Neural crest cell (in vitro differentiated cells): ENCODE data around the gene HOXA4. TPM values are rescaled to one million over a fixed set of nuclear protein-coding genes. Genes with fewer than 3 reads are reported as not detected.

Experiments
- DNase-seq: peaks from one replicate; pipeline ENCODE4 v3.0.0; 2021; ENCODE audit warnings: low read depth, mixed read lengths, low spot score
- H3K27ac Mint-ChIP-seq: one replicate; pipeline ENCODE4 v1.8.0; 2021; ENCODE audit warnings: mild to moderate bottlenecking, mixed read lengths; ENCODE audit not compliant: unreplicated experiment
- H3K27me3 Mint-ChIP-seq: 2 replicates; pipeline ENCODE4 v1.8.0; 2021; ENCODE audit warnings: low read depth, mild to moderate bottlenecking, mixed read lengths
- H3K36me3 Mint-ChIP-seq: 2 replicates; pipeline ENCODE4 v1.8.0; 2021; ENCODE audit warnings: low read depth, mild to moderate bottlenecking, mixed read lengths
- H3K4me1 Mint-ChIP-seq: 2 replicates; pipeline ENCODE4 v1.8.0; 2021; ENCODE audit warnings: mixed read lengths
- H3K4me3 Mint-ChIP-seq: one replicate; pipeline ENCODE4 v1.8.0; 2021; ENCODE audit warnings: mild to moderate bottlenecking, mixed read lengths
- H3K9me3 Mint-ChIP-seq: 2 replicates; pipeline ENCODE4 v1.8.0; 2021; ENCODE audit warnings: mixed read lengths
- total RNA-seq: library from RNA; stranded (reverse); gene quantifications from 2 replicates; pipeline ENCODE4 v1.2.1, GENCODE V29; 2021
- TF ChIP-seq, protein P1 (sequence below): fragments of 200-600 bp; sonication (generic); conservative IDR thresholded peaks from 2 replicates; pipeline ENCODE4 v1.5.0; 2021; ENCODE audit warnings: antibody characterized with exemption, mild to moderate bottlenecking

HOXA4 gene
- total RNA-seq, 1 donor from 2014 or later = 0.68 TPM

DNA sequence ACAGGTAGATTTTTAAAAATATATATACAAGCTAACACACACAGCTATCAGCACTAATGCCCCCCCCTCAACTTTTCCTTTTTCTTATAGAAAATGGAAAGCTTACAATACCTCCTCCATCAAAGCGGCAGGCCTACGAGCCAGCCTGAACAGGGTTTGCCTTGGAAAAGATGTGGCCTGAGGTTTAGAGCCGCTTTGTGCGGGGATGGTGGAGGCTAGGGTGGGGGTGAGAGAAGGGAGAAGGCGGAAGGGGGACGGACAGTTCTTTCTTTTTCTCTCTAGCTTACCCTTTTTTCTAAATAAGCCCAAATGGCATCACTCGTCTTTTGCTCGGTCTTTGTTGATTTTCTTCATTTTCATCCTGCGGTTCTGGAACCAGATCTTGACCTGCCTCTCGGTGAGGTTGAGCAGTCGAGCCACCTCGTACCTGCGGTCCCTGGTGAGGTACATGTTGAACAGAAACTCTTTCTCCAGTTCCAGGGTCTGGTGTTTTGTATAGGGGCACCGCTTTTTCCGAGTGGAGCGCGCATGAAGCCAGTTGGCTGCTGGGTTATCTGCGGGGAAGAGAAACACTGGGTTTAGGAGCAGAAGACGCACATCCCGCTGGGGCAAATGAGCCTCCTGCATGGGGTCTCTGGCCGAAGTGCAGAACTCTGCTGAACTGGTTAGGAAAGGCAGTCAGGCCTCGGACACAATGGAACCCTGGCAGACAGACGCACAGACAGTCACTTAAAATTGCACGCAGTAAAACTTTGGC lies 32.9 kb upstream of the HOXA4 start:
- DNase-seq = no peak
- peak overlapping the region; percentile 54 for H3K27ac Mint-ChIP-seq
- H3K27me3 Mint-ChIP-seq = peaks cover 95% of the 10 kb centered on the region
- TF ChIP-seq, protein P1, sequence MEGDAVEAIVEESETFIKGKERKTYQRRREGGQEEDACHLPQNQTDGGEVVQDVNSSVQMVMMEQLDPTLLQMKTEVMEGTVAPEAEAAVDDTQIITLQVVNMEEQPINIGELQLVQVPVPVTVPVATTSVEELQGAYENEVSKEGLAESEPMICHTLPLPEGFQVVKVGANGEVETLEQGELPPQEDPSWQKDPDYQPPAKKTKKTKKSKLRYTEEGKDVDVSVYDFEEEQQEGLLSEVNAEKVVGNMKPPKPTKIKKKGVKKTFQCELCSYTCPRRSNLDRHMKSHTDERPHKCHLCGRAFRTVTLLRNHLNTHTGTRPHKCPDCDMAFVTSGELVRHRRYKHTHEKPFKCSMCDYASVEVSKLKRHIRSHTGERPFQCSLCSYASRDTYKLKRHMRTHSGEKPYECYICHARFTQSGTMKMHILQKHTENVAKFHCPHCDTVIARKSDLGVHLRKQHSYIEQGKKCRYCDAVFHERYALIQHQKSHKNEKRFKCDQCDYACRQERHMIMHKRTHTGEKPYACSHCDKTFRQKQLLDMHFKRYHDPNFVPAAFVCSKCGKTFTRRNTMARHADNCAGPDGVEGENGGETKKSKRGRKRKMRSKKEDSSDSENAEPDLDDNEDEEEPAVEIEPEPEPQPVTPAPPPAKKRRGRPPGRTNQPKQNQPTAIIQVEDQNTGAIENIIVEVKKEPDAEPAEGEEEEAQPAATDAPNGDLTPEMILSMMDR = no peak
- peaks cover 7% of the 10 kb centered on the region for H3K36me3 Mint-ChIP-seq
- H3K4me3 Mint-ChIP-seq = peak overlapping the region; percentile 79
- H3K4me1 Mint-ChIP-seq = peaks cover 6% of the 10 kb centered on the region
- H3K9me3 Mint-ChIP-seq = no peaks in the 10 kb centered on the region

DNA sequence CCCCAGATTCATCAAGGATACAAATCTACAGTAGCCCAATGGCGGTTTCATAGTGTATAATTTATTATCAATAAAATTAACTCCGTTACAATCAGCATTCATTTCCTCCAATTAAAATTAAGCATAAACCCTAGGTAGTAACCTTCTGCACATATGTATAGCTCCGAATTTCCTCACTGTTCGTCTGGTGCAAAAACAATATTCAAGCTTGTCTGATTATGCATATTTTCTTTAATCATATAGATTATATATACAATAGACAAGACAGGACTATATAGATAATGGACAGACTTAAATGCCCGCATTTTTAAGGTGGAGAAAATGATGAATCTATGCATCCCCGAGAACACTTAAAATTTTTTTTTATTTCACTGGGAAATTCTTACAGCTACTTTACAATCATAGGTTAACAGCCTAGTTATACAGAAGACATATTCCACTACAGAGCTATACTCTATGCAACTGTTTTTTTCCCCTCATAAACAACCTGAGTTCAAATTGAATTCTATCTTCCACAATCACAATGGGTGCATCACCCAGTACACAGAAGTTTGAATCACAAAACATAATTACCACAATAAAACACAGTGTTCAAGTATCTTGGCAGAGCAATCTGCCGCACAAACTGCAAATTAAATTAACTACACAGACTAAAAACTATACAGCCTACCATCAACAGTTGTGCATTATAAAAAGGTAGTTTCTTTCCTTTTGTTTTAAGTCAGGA lies 32.2 kb upstream of the HOXA4 start:
- H3K4me1 Mint-ChIP-seq = peaks cover 11% of the 10 kb centered on the region
- no peak for DNase-seq
- no peaks in the 10 kb centered on the region for H3K9me3 Mint-ChIP-seq
- H3K27me3 Mint-ChIP-seq = peaks cover 95% of the 10 kb centered on the region
- TF ChIP-seq, protein P1 = no peak
- H3K4me3 Mint-ChIP-seq = peak overlapping the region; percentile 79
- peaks cover 9% of the 10 kb centered on the region for H3K36me3 Mint-ChIP-seq
- no peak overlapping the region for H3K27ac Mint-ChIP-seq

DNA sequence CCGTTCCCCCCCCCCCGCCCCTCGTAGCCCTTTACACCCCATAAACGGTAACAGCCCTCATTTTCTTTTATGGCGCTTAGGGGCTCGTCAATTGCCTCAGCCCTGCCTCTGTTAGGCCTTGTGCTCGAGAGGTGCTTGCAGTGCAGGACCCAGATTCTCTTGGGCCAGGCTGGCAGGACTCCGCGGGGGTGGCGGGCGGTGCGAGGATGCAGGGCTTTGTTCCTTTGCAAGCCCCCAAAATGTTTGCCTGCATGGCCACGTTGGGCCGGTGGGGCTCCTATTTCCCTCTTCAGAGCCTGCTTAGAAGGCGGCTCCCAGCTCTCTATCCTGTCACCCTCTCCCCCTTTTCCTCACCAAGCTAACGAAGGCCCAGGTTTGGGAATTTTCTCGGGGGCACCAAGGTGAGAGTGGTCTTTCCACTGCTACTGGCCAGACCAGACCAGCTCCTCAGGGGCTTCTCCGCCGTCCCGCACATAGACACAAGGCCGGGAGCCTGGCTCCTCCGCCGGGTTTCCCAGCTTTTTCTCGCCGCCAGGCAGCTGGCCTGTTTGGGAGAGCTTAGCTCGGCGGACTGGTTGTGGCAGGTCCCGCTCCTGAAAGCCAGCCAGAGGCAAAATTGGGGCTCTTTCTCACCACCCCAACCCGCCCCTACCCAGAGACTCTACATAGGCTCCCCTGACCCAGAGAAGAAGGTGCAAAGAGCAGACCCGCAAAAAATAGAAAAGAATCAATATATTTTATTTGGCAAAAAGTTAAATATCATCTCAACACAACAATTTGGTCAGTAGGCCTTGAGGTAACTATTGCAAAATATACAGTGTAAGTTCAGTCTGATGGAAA lies 31.4 kb upstream of the HOXA4 start:
- H3K27me3 Mint-ChIP-seq = peaks cover 95% of the 10 kb centered on the region
- DNase-seq = no peak
- peaks cover 12% of the 10 kb centered on the region for H3K4me1 Mint-ChIP-seq

DNA sequence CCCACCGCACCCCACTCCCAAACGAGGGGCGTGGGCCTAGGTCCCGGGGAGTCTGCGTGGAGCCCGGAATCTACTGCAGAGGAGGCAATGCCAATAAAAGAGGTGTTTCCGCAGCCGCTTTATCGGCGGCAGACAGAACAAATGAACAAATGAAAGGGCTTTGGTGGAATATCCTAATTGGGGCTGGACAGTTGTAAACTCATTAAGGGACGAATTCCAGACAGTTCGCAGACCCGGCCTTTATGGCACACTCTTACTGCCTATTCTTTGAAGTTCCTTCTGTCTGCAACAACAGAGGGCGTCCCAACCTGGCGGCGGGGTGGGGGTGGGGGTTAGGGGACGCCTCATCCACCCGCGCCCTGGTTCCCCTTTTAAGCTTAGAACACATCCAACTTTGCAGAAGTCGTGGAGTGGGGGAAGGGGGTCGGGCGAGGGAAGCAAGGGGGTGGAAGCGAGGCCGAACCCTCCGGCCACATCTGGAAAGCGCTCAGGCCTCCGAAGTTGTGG lies 30.7 kb upstream of the HOXA4 start:
- Mint-ChIP-seq H3K4me3 (peak overlapping the region; percentile 85), H3K4me1 (peaks cover 15% of the 10 kb centered on the region), H3K27ac (no peak overlapping the region), H3K36me3 (peaks cover 9% of the 10 kb centered on the region), H3K27me3 (peaks cover 95% of the 10 kb centered on the region), H3K9me3 (no peaks in the 10 kb centered on the region)
- no peak for DNase-seq
- TF ChIP-seq, protein P1 = peak; percentile 6

More for the DNA sequence above, 31.4 kb upstream of the HOXA4 start:
- peak overlapping the region; percentile 79 for H3K4me3 Mint-ChIP-seq
- TF ChIP-seq, protein P1 = no peak
- H3K9me3 Mint-ChIP-seq = no peaks in the 10 kb centered on the region
- H3K36me3 Mint-ChIP-seq = peaks cover 9% of the 10 kb centered on the region
- H3K27ac Mint-ChIP-seq = peak overlapping the region; percentile 35

DNA sequence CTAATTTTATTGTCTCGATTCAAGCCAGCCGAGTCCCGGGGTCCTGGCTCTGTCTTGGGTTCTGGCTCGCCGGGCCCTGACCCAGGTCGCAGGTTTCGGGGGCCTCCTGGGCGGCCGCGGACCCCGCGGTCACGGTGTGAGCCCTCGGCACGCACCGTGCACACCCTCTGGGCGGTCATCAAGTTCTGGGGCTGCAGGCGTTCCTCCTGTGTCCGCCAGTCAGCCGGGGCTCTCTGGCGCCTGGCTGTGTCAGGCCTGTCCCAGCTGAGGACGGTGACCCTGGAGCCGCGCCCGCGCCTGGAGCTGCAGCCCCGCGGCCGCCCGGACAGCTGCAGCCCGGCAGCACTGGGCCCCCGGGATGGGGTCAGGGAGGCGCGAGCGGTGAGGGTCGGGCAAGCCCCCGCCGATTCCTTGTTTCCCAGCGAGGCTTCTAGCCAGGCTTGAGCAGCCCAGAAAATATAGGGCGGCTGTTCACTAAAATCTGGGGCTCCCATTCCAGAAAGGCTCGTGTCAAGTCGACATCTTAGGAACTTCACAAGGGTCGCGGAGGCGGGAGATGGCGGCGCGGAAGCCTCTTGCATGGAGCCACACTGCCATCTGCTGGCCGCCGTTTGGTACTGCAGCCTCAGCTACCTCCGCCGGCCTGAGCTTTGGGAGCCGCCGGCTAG lies 30.1 kb upstream of the HOXA4 start:
- TF ChIP-seq, protein P1 = peak; percentile 99
- H3K9me3 Mint-ChIP-seq = no peaks in the 10 kb centered on the region
- H3K36me3 Mint-ChIP-seq = peaks cover 8% of the 10 kb centered on the region
- H3K4me3 Mint-ChIP-seq = peak overlapping the region; percentile 85
- no peak overlapping the region for H3K27ac Mint-ChIP-seq
- peaks cover 19% of the 10 kb centered on the region for H3K4me1 Mint-ChIP-seq
- peak; percentile 94 for DNase-seq
- peaks cover 95% of the 10 kb centered on the region for H3K27me3 Mint-ChIP-seq
